ENCODE data around the gene KIF26A. TPM values are rescaled to one million over a fixed set of nuclear protein-coding genes. Genes with fewer than 3 reads are reported as not detected.

The KIF26A gene
- total RNA-seq, 1 donor from 2014 or later = 0.46 TPM

GRCh38 chr14:104098272-104099095, 39.9 kb upstream of the KIF26A start:
- no peak for DNase-seq (ENCODE audit: low read depth)
- TF ChIP-seq CTCF (conservative IDR thresholded peaks at IDR 0.05; ENCODE audit: low read depth, low read length) = no peak
- no peak overlapping the region for H3K4me3 ChIP-seq (ENCODE audit: low read depth, low read length)

- no peak for TF ChIP-seq CTCF (conservative IDR thresholded peaks at IDR 0.05; ENCODE audit: low read depth, low read length)
- H3K4me3 ChIP-seq (ENCODE audit: low read depth, low read length) = no peak overlapping the region
- no peak for DNase-seq (ENCODE audit: low read depth)
Observed at GRCh38 chr14:104099096-104100041, 39.0 kb upstream of the KIF26A start.

GRCh38 chr14:104100171-104101085, 38.0 kb upstream of the KIF26A start:
- no peak for TF ChIP-seq CTCF (conservative IDR thresholded peaks at IDR 0.05; ENCODE audit: low read depth, low read length)
- no peak overlapping the region for H3K4me3 ChIP-seq (ENCODE audit: low read depth, low read length)
- no peak for DNase-seq (ENCODE audit: low read depth)

- no peak for DNase-seq (ENCODE audit: low read depth)
- TF ChIP-seq CTCF (conservative IDR thresholded peaks at IDR 0.05; ENCODE audit: low read depth, low read length) = no peak
- H3K4me3 ChIP-seq (ENCODE audit: low read depth, low read length) = no peak overlapping the region
Observed at GRCh38 chr14:104101086-104101621, 37.2 kb upstream of the KIF26A start.

GRCh38 chr14:104101651-104102281, 36.6 kb upstream of the KIF26A start:
- TF ChIP-seq CTCF (conservative IDR thresholded peaks at IDR 0.05; ENCODE audit: low read depth, low read length) = no peak
- no peak for DNase-seq (ENCODE audit: low read depth)
- H3K4me3 ChIP-seq (ENCODE audit: low read depth, low read length) = no peak overlapping the region

Measured in epithelial cell of proximal tubule (primary cell).